GM21786 (cell line): ENCODE results near the gene CDC42BPA.

Source experiments
- ATAC-seq: cut with Tn5 transposase; IDR thresholded peaks from one replicate; pipeline ENCODE4 v1.9.1; 2021; ENCODE audit not compliant: unreplicated experiment

The CDC42BPA gene

DNA sequence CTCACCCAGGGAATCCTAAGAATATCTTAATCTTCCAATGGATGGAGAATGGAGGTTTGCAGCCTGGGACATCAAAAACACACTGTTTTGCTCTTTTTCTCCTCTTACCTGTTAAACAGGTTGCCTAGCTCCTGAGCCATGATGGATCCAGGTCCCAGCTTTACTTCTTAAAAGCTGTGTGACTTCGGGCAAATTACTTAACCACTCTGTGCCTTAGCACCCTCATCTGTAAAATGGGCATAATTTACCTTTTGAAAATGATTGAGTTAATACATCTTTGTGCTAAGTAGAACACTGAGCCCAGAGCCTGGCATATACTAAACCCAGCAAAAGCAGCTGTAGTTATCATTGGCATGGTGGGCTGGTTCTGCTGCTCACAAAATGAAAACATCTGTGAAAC is 368.0 kb downstream of the CDC42BPA start:
- no peak for ATAC-seq

DNA sequence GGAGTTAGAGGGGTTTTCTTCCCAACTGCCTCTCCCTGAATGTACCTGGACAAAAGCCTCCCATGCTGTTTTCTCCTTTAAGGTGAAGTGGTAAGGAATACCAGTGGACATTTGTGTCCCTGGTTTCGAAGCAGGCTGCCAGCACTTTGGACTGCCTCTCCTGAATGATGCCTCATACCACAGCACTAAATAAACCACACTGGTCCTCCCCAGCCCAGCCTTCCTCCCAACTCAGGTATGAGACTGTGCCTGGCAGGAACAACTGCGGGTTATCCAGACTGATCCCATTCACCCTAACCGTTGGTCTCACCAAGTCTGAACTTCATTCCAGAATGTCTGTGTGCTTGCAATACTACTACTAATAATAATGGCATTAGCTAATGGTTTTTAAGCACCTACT is 368.9 kb downstream of the CDC42BPA start:
- ATAC-seq = no peak

DNA sequence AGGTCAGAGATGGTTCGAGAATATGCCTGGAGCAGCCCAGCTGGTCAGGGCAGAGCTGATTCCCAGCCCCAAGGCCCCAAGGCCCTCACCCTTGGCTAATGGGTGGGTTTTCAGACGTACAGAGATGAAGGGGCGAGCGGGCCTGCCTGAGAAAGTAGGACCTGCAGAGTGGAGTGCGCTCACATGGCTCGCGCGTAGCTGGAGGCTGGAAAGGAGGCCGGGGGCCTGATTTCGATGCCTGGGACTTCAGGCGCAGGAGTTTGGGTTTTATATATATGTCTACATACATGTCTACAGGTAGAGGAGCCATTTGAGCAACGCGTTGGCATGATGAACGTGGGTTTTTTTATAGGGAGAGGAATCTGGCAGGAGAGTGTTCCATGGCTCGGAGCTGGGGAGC is 369.3 kb downstream of the CDC42BPA start:
- no peak for ATAC-seq

DNA sequence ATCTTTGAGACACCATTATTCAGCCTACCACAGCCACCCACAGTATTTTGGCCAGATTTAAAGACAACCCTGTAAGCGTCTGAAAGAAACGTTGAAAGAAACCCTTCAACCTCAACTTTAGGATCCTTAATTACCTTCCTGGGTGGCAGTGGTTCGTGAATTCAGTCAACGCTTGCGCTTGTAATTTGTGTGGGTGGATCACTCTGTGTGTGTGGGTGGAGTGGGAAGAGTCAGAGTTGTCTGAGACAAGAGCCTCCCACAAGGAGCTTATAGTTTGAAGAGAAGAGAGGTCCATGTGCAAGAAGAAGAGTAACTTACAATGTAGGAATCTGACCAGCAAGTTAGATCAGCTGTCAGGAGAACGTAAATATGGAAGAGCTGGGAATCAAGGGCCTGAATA is 369.8 kb downstream of the CDC42BPA start:
- ATAC-seq = no peak

DNA sequence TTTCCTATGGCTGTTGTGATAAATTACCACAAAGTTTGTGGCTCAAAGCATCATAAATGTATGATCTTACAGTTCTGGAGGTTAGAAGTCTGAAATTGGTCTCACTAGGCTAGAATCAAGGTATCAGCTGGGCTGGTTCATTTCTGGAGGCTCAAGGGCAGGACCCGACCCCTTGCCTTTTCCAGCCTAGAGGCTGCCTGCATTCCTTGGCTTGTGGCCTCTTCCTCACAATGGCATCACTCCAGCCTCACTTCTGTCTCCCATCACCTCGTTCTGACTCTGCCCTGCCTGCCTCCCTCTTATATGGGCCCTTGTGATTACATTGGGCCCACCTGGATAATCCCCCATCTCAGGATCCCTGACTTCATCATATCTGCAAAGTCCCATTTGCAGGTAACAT is 370.2 kb downstream of the CDC42BPA start:
- no peak for ATAC-seq

DNA sequence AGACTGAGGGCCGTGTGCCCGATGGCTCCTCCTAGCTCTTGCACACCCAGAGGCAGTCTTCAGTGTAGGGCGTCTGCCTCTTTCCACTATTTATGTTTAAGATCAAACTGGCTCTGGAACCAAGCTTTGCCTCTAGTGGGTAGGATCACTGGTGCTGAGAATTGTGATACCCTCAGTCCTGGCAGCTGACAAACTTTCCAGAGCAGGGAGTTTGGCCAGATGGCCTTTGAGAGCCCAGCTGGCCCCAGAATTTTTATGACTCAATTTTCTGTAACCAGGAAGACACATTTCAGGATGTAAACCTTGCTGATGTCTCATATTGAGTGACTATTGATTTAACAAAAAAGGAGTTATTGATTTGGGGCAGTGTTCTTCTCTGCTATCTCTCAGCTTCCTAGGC is 371.5 kb downstream of the CDC42BPA start:
- no peak for ATAC-seq

DNA sequence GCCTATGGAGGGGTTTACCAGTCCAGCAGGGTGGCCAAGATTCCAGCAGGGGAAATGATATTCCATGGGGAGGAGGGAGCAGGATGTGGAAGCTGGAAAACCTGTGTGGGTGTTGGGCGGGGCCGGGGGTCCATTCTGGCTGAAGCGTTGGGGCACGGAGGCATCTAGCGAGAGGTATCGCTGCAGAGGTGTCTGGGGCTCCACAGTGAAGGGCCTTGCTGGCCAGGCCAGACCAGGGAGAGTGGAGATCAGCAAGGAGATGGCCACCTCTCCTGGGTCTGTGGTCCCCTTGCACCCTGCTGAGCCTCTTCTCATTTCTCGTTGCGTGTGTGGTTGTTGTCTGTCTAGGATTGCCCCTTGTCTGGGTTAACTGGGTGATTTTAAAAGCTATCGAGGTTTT is 372.0 kb downstream of the CDC42BPA start:
- no peak for ATAC-seq

DNA sequence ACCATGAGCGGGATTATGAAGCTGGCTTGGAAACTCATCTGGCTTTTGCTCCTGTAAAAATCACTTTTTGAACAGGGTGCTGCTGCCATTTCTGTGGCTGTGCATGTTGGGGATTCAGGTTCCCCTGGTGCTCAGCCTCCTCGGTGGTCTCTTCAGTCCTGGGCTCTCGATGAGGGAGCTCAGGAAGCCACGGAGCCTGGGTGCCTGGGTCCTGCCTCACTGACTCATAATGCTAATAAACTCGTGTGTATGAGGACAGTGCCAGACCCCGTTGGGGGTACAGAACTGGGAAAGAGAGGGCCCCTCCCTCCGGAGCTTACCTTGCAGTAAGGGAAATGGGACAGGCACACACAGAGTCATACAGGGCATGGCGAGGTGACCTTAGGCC is 372.4 kb downstream of the CDC42BPA start:
- ATAC-seq = no peak

DNA sequence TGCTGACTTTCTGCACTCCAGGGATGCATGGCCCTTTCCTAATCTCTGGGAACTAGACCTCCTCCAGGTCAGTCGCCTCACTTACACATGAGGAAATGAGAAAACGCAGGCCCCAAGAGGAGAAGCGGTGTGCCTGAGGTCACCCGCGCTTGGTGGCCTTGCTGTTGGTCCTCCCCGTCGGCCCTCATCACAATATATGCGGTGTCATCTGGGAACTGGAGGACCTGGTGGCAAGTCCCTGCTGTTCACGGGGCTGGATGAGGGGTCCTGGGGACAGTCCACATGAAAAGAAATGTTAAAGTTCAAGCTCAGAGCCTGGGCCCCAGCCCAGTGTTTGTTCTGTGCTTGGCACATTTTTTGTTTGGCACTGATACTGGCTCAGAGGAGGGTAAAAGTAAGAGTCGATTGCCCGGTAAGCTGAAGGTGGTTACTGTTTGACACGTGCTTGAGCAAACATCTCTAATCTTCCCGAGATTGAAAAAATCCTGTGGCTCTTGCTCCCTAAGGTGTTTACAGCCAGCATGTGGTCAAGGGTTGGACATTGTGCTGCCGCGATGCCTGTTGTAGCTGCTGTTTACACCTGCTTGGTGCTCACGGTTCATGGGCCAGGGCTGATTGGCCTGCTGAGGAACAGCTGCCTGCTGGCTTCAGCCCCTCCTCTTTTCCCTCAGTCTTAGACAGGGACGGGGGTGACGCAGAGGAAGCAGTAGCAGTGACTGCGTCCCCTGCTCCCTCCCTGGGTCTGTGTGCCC is 373.0 kb downstream of the CDC42BPA start:
- no peak for ATAC-seq

DNA sequence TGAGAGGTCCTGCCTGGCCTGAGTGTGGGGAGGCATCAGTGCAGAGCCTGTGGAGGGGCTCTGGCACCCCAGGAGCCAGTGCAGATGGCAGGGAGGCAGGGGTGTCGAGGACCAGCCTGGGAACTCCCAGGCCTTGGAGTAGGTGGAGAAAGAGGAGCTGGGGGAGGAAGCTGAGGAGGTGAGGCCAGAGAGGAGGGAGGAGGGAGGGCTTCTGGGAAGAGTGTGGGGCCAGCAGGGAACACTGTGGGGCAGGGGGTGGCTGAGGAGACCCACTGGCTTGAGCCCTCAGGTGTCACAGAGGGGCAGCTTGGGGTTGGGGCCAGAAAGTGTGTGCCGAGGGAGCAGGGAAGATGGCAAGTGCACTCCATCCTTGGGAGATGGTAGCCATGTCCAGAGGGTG is 374.4 kb downstream of the CDC42BPA start:
- no peak for ATAC-seq

DNA sequence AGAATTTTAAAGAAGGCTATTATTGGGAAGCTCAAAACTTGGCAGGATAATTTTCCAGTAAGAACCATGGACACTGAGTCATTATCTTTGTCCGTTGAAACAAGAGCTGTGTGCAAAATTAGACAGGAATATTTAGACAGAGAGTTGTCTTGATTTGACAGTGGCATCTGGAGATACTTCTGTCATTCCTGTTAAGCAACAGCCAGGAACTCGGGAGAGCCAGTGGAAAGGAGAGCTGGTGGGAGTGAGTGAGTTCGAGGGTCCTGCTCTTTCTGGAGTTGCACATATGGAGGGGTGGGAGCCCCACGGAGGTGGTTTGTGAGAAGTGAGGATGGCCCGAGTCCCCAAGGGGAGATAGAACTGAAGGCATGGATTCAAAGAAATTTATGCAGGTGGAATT is 375.1 kb downstream of the CDC42BPA start:
- no peak for ATAC-seq

DNA sequence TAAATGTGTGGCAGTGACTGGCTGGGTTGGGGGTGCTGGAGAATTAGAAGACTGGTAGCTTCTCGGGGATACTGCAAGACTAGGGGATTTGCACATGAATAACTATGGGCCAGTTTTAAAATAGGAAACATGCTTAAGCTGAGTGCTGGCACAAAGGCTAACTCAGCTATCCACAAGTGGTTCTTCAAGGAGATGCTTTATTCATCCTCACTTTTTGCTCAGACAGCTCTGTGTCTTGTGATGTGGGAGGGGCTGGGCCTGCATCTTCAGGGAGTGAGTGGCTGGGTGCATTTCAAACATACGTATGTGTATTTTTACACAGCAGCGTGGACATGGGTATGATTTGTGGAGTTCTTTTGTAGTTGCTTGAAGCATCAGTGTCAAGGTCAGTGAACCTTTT is 375.9 kb downstream of the CDC42BPA start:
- no peak for ATAC-seq

DNA sequence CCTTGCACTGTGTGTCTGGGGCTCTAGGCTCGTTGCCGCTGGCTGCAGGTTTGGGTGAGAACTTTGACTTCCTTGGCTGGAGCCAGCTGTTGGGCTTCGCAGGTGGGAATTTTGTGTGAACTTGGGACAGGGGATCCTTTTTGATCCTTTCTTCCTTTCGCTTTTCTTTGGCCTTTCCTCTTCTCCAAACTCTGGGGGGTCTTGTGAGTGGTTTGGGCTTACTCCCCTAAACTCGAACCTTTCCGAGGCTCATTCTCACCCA is 377.6 kb downstream of the CDC42BPA start:
- no peak for ATAC-seq

DNA sequence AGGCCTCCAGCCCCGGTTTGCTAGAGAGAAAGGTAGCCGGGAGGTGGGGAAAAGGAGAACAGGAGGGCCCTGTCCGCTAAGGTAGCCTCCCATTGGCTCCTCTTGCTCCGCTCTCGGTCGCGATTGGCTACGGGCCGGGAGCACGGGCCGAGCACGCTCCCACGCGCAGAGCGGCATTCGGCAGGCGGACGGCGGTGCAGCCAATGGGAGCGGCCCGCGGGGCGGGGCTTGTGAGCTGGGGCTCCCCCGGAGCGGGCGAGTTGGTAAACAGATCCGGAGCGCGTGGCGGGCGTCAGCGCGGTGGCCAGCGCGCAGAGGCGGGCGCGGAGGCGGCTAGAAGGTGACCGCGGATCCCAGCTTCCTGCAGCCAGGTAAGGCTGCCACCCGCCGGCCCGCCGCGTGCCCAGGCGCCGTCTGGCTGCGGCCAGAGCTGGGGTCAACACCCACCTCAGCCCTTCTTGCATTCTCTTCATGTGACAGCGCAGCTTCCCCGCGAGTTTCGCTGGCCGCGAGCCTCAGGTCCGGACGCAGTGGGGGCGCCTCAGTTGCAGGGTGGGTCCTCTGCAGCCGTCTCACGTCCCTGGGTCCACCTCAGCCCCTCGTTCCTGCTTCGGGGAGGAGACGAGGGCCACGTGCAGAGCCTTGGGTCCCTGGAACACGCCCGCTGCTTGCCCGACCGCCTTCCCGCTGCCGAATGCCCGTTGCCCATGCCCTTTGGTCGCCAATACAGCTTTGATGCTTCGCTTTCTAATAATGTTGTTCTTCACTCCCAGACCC is 378.1 kb downstream of the CDC42BPA start, which contains the start of gene COQ8A:
COQ8A (plus strand) TSS at position 266 of the 777 bp plus-strand sequence. CDS start 21,092 bp downstream, outside the sequence.
- peak; percentile 95 for ATAC-seq
